Measurements from ENCODE around the gene SERINC4.
"Not testable (repeated sequence)": the region's sequence is repeated elsewhere in the genome, so short reads cannot be mapped to it uniquely, and the experiment has no call there.

SERINC4 gene

DNA sequence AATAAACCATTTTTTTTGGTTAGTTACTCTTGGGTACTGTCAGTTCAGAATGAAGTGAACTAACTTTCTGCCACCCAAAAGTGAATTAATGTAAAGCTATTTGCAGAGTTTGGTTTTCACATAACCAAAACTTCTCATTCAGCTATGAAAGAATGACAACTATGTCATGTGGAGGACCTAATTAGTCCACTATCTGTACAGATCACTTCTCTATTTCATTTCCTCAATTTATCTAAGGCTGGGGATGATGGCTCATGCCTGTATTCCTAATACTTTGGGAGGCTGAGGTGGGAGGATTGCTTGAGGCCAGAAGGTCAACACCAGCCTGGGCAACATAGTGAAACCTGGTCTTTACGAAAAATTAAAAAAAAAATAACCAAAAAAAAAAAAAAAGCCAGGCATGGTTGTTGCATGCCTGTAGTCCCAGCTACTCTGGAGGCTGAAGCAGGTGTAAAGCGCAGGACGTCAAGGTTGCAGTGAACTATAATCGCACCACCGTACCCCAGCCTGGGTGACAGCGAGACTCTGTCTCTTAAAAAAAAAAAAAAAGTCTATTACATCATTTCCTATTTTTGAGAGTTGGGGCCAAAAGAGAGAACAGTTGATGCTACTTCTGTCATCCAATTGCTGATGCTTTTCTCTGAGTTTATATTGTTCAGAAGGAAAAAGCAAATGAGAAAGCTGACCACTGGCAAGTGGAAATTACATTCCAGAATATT lies 9.1 kb upstream of the SERINC4 start:
- no peak for TF ChIP-seq SUZ12 (IDR thresholded peaks at IDR 0.05; ENCODE audit: extremely low read depth, insufficient read depth, insufficient read length)
- TF ChIP-seq ZNF274 (IDR thresholded peaks at IDR 0.05; ENCODE audit: low read depth, low read length) = no peak
- TF ChIP-seq YY1 (IDR thresholded peaks at IDR 0.05; ENCODE audit: insufficient read depth, insufficient read length) = no peak
- no peak overlapping the region for H3K9ac ChIP-seq (ENCODE audit: insufficient read length, low read depth)
- no peaks in the 10 kb centered on the region for H3K4me1 ChIP-seq (ENCODE audit: insufficient read depth, insufficient read length)
- no peaks in the 10 kb centered on the region for H3K27me3 ChIP-seq (ENCODE audit: insufficient read depth, insufficient read length)
- H3K36me3 ChIP-seq (ENCODE audit: insufficient read depth, insufficient read length, low read length) = peaks cover 82% of the 10 kb centered on the region
- no peak for DNase-seq (ENCODE audit: low read depth, low spot score)
- H3K9me3 ChIP-seq (ENCODE audit: insufficient read depth, low read length) = no peaks in the 10 kb centered on the region
- H3K4me3 ChIP-seq (ENCODE audit: insufficient read length, low read depth) = no peak overlapping the region

DNA sequence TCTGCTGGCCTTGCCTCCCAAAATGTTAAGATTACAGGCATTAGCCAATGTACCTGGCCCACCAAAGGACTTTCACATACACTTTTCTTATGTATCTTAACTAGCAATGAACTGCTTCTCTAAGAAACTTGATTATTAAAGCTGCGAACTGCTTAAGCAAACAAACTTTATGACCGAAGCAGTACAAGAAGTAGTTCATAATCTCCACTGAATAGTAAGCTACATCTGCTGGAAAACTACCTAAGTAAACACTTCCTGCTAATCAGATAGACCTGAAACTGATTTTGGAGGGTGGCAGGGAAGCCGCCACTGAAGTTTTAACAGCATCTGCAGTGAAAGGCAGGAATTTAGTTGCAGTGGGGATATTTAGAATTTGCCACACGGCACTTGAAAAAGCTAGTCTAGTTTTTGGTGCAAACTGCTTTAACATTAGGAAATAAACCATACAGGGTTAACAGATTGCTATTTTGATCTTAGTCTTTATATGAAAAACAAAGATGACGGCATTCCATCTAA lies 8.5 kb upstream of the SERINC4 start:
- no peak overlapping the region for H3K9ac ChIP-seq (ENCODE audit: insufficient read length, low read depth)
- peaks cover 80% of the 10 kb centered on the region for H3K36me3 ChIP-seq (ENCODE audit: insufficient read depth, insufficient read length, low read length)
- H3K4me3 ChIP-seq (ENCODE audit: insufficient read length, low read depth) = no peak overlapping the region
- TF ChIP-seq SUZ12 (IDR thresholded peaks at IDR 0.05; ENCODE audit: extremely low read depth, insufficient read depth, insufficient read length) (no peak), ZNF274 (IDR thresholded peaks at IDR 0.05; ENCODE audit: low read depth, low read length) (no peak), YY1 (IDR thresholded peaks at IDR 0.05; ENCODE audit: insufficient read depth, insufficient read length) (no peak)
- H3K27me3 ChIP-seq (ENCODE audit: insufficient read depth, insufficient read length) = no peaks in the 10 kb centered on the region
- no peak for DNase-seq (ENCODE audit: low read depth, low spot score)
- H3K9me3 ChIP-seq (ENCODE audit: insufficient read depth, low read length) = no peaks in the 10 kb centered on the region
- H3K4me1 ChIP-seq (ENCODE audit: insufficient read depth, insufficient read length) = no peaks in the 10 kb centered on the region

DNA sequence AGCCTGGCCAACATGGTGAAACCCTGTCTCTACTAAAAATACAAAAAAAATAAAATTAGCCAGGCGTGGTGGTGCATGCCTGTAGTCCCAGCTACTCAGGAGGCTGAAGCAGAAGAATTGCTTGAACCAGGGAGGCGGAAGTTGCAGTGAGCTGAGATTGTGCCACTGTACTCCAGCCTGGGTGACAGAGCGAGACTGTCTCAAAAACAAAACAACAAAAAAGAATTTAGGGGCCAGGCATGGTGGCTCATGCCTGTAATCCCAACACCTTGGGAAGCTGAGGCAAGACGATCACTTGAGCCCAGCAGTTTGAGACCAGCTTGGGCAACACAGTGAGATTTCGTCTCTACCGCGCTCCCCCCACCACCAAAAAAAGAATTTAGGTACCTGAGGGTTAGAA lies 2.7 kb upstream of the SERINC4 start:
- H3K4me3 ChIP-seq (ENCODE audit: insufficient read length, low read depth); DNase-seq (ENCODE audit: low read depth, low spot score); H3K27me3 ChIP-seq (ENCODE audit: insufficient read depth, insufficient read length); H3K9me3 ChIP-seq (ENCODE audit: insufficient read depth, low read length); H3K4me1 ChIP-seq (ENCODE audit: insufficient read depth, insufficient read length); H3K9ac ChIP-seq (ENCODE audit: insufficient read length, low read depth): not testable (repeated sequence)
- H3K36me3 ChIP-seq (ENCODE audit: insufficient read depth, insufficient read length, low read length) = peaks cover 70% of the 10 kb centered on the region

DNA sequence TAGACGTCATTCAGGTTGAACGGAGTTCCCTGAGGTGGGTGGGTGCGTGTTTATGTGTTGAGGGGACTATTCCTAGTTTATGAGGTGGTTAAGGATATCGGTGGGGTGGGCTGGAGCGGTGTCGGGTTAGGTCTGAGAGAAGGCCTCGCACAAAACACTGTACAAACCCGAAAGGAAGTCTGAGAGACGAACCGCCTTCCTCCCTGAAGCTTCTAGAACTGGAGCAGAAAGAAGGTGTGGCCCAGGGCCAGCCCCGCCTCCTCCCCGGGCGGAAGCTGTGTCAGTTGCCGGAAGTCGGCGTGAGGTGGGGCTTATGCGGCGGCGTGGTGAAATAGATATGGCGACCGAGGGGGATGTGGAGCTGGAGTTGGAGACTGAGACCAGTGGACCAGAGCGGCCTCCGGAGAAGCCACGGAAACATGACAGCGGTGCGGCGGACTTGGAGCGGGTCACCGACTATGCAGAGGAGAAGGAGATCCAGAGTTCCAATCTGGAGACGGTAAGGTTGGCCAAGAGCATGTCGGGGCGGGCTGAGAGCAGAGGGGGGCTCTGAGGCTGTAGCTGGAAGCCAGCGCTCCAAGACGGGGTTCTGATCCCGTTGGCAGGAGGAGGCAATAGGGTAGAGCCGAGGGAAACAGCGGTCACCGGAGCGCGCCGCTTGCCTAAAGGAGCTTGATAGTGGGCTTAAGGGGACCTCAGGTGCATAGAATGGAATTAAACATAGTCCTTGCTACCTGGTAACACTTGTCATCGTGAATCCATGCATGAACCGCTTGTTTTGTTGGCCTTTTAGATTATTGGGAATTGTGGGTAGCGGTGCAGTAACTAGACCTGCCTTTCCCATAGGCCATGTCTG lies 494 bp upstream of the SERINC4 start, which contains the start of gene HYPK:
Gene HYPK (plus strand): TSS at position 314 of the 856 bp plus-strand sequence. CDS start 24 bp downstream, at position 338.
- TF ChIP-seq SUZ12 (IDR thresholded peaks at IDR 0.05; ENCODE audit: extremely low read depth, insufficient read depth, insufficient read length) (no peak), YY1 (IDR thresholded peaks at IDR 0.05; ENCODE audit: insufficient read depth, insufficient read length) (peak; percentile 17)
- no peaks in the 10 kb centered on the region for H3K27me3 ChIP-seq (ENCODE audit: insufficient read depth, insufficient read length)
- DNase-seq (ENCODE audit: low read depth, low spot score) = peak; percentile 58
- peak within 1 kb of the TSS; percentile 91 for H3K9ac ChIP-seq (ENCODE audit: insufficient read length, low read depth)
- peak within 1 kb of the TSS; percentile 89 for H3K4me3 ChIP-seq (ENCODE audit: insufficient read length, low read depth)
- H3K4me1 ChIP-seq (ENCODE audit: insufficient read depth, insufficient read length) = peaks cover 3% of the 10 kb centered on the region
- no peaks in the 10 kb centered on the region for H3K9me3 ChIP-seq (ENCODE audit: insufficient read depth, low read length)
- peaks cover 71% of the 10 kb centered on the region for H3K36me3 ChIP-seq (ENCODE audit: insufficient read depth, insufficient read length, low read length)

DNA sequence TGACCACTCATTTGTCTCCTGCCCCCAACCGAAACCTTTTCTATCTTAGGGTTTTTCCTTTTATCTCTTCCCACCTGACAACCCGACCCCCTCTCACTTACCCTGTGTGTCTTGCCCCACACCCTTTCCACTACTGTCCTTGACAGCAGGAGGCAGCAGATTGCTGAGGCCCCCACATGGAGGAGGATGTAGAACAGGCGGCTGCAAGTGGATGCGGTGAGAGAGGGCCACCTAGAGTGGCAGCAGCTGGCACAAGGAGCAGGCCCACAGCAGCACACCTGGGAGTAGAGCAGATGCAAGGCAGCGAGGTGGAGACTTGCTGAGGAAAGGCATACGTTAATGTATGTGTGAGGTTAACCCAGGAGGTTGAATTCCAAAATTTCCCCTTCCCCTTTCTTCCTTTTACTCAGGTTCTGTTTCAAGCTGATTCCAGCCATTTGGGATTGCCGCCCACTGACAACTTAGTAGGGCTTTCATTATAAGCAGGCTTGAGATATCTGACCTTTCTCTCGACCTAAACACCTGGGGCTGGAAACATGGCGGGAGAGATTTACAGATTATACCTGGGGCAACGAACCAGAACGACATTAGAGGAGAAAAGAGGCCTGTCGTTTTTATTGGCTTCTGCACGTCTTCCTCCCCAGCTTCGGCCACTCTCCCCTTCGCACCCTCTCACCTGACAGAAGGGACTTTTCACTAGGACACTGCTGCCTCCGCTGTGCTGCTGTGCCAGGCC lies 643 bp downstream of the SERINC4 start:
- TF ChIP-seq ZNF274 (IDR thresholded peaks at IDR 0.05; ENCODE audit: low read depth, low read length) = no peak
- TF ChIP-seq YY1 (IDR thresholded peaks at IDR 0.05; ENCODE audit: insufficient read depth, insufficient read length) = no peak
- no peak for TF ChIP-seq SUZ12 (IDR thresholded peaks at IDR 0.05; ENCODE audit: extremely low read depth, insufficient read depth, insufficient read length)
- Histone ChIP-seq H3K9ac (ENCODE audit: insufficient read length, low read depth) (no peak overlapping the region), H3K27me3 (ENCODE audit: insufficient read depth, insufficient read length) (no peaks in the 10 kb centered on the region), H3K9me3 (ENCODE audit: insufficient read depth, low read length) (no peaks in the 10 kb centered on the region), H3K36me3 (ENCODE audit: insufficient read depth, insufficient read length, low read length) (peaks cover 72% of the 10 kb centered on the region), H3K4me3 (ENCODE audit: insufficient read length, low read depth) (no peak overlapping the region), H3K4me1 (ENCODE audit: insufficient read depth, insufficient read length) (peaks cover 5% of the 10 kb centered on the region)
- DNase-seq (ENCODE audit: low read depth, low spot score) = no peak

DNA sequence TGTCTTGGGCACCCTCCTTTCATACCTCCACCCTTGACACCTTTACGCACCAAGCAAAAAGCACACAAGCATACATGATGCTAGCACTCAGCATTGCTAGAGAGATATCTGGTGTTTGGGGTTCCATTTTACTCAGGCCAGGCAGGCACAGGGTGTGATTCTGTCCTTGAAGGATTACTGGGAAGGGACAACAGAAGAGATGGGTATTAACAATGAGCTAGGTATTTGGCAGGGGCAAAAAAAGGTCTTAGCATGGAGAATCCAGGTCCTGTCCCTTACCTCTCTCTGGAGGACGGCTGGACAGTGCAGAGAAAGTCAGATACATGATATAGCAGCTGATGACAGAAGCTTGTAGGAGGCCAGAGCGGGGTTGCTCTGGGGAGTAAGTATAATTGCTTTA lies 3.5 kb downstream of the SERINC4 start:
- Histone ChIP-seq H3K9ac (ENCODE audit: insufficient read length, low read depth) (no peak overlapping the region), H3K4me3 (ENCODE audit: insufficient read length, low read depth) (no peak overlapping the region), H3K4me1 (ENCODE audit: insufficient read depth, insufficient read length) (peaks cover 9% of the 10 kb centered on the region), H3K36me3 (ENCODE audit: insufficient read depth, insufficient read length, low read length) (peaks cover 70% of the 10 kb centered on the region), H3K27me3 (ENCODE audit: insufficient read depth, insufficient read length) (no peaks in the 10 kb centered on the region), H3K9me3 (ENCODE audit: insufficient read depth, low read length) (no peaks in the 10 kb centered on the region)
- DNase-seq (ENCODE audit: low read depth, low spot score) = no peak
- TF ChIP-seq YY1 (IDR thresholded peaks at IDR 0.05; ENCODE audit: insufficient read depth, insufficient read length) = no peak
- no peak for TF ChIP-seq SUZ12 (IDR thresholded peaks at IDR 0.05; ENCODE audit: extremely low read depth, insufficient read depth, insufficient read length)
- no peak for TF ChIP-seq ZNF274 (IDR thresholded peaks at IDR 0.05; ENCODE audit: low read depth, low read length)

DNA sequence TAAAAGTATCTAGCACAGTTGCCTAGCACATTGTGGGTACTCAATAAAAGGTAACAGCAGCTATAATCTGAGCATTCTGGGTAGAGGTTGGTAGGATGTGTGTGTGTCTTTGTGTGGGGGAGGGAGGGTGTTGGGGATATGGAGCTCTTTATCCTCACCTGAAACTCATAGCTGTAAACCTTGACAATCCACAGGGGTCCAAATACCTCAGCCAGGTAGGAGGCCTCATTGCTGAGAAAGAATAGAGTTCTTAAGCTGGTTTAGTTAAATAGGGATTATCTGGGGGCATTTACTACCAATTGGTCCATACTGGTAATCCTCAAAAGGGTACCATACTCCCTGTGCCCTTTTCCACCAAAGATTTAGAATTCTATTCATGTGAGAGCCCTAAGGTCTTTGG lies 4.0 kb downstream of the SERINC4 start:
- no peak for DNase-seq (ENCODE audit: low read depth, low spot score)
- H3K27me3 ChIP-seq (ENCODE audit: insufficient read depth, insufficient read length) = no peaks in the 10 kb centered on the region
- no peak overlapping the region for H3K9ac ChIP-seq (ENCODE audit: insufficient read length, low read depth)
- peaks cover 65% of the 10 kb centered on the region for H3K36me3 ChIP-seq (ENCODE audit: insufficient read depth, insufficient read length, low read length)
- no peaks in the 10 kb centered on the region for H3K9me3 ChIP-seq (ENCODE audit: insufficient read depth, low read length)
- no peak overlapping the region for H3K4me3 ChIP-seq (ENCODE audit: insufficient read length, low read depth)
- H3K4me1 ChIP-seq (ENCODE audit: insufficient read depth, insufficient read length) = peaks cover 9% of the 10 kb centered on the region
- TF ChIP-seq SUZ12 (IDR thresholded peaks at IDR 0.05; ENCODE audit: extremely low read depth, insufficient read depth, insufficient read length) (no peak), ZNF274 (IDR thresholded peaks at IDR 0.05; ENCODE audit: low read depth, low read length) (no peak), YY1 (IDR thresholded peaks at IDR 0.05; ENCODE audit: insufficient read depth, insufficient read length) (no peak)
